Measurements from ENCODE around the gene AEBP1.

AEBP1 gene

GRCh38 chr7:44132039-44132438, 27.9 kb downstream of the AEBP1 start:
- Histone ChIP-seq H3K27ac (ENCODE audit: low read depth, low read length) (no peak overlapping the region), H3K9ac (ENCODE audit: low read length) (no peak overlapping the region), H3K27me3 (ENCODE audit: control insufficient read depth in 1 of 2, insufficient read depth in 2 of 2, low read length in 2 of 2) (no peaks in the 10 kb centered on the region), H3K36me3 (ENCODE audit: insufficient read depth, low read length) (no peaks in the 10 kb centered on the region), H3K4me1 (ENCODE audit: insufficient read depth, low read length) (no peaks in the 10 kb centered on the region), H3K4me3 (ENCODE audit: low read depth in 1 of 2, low read length in 2 of 2) (no peak overlapping the region), H3K9me3 (ENCODE audit: low read length) (no peaks in the 10 kb centered on the region)

GRCh38 chr7:44133295-44133694, 29.1 kb downstream of the AEBP1 start:
- no peak overlapping the region for H3K9ac ChIP-seq (ENCODE audit: low read length)
- no peaks in the 10 kb centered on the region for H3K4me1 ChIP-seq (ENCODE audit: insufficient read depth, low read length)
- H3K9me3 ChIP-seq (ENCODE audit: low read length), result no peaks in the 10 kb centered on the region
- no peaks in the 10 kb centered on the region for H3K27me3 ChIP-seq (ENCODE audit: control insufficient read depth in 1 of 2, insufficient read depth in 2 of 2, low read length in 2 of 2)
- no peaks in the 10 kb centered on the region for H3K36me3 ChIP-seq (ENCODE audit: insufficient read depth, low read length)
- no peak overlapping the region for H3K4me3 ChIP-seq (ENCODE audit: low read depth in 1 of 2, low read length in 2 of 2)
- H3K27ac ChIP-seq (ENCODE audit: low read depth, low read length), result no peak overlapping the region

- Histone ChIP-seq H3K36me3 (ENCODE audit: insufficient read depth, low read length) (no peaks in the 10 kb centered on the region), H3K9me3 (ENCODE audit: low read length) (no peaks in the 10 kb centered on the region), H3K4me3 (ENCODE audit: low read depth in 1 of 2, low read length in 2 of 2) (no peak overlapping the region), H3K27me3 (ENCODE audit: control insufficient read depth in 1 of 2, insufficient read depth in 2 of 2, low read length in 2 of 2) (peaks cover 0 to 6% of the 10 kb centered on the region in 2 donors), H3K9ac (ENCODE audit: low read length) (no peak overlapping the region), H3K27ac (ENCODE audit: low read depth, low read length) (no peak overlapping the region), H3K4me1 (ENCODE audit: insufficient read depth, low read length) (no peaks in the 10 kb centered on the region)
Measured at GRCh38 chr7:44134943-44135628, 30.9 kb downstream of the AEBP1 start.

- H3K9me3 ChIP-seq (ENCODE audit: low read length), result no peaks in the 10 kb centered on the region
- peaks cover 0 to 6% of the 10 kb centered on the region in 2 donors for H3K27me3 ChIP-seq (ENCODE audit: control insufficient read depth in 1 of 2, insufficient read depth in 2 of 2, low read length in 2 of 2)
- H3K9ac ChIP-seq (ENCODE audit: low read length), result no peak overlapping the region
- H3K27ac ChIP-seq (ENCODE audit: low read depth, low read length), result no peak overlapping the region
- no peaks in the 10 kb centered on the region for H3K36me3 ChIP-seq (ENCODE audit: insufficient read depth, low read length)
- H3K4me3 ChIP-seq (ENCODE audit: low read depth in 1 of 2, low read length in 2 of 2), result no peak overlapping the region
- no peaks in the 10 kb centered on the region for H3K4me1 ChIP-seq (ENCODE audit: insufficient read depth, low read length)
Measured at GRCh38 chr7:44136731-44137130, 32.6 kb downstream of the AEBP1 start.

- Histone ChIP-seq H3K36me3 (ENCODE audit: insufficient read depth, low read length) (no peaks in the 10 kb centered on the region), H3K4me1 (ENCODE audit: insufficient read depth, low read length) (no peaks in the 10 kb centered on the region), H3K27me3 (ENCODE audit: control insufficient read depth in 1 of 2, insufficient read depth in 2 of 2, low read length in 2 of 2) (peaks cover 0 to 6% of the 10 kb centered on the region in 2 donors), H3K27ac (ENCODE audit: low read depth, low read length) (no peak overlapping the region), H3K4me3 (ENCODE audit: low read depth in 1 of 2, low read length in 2 of 2) (no peak overlapping the region), H3K9ac (ENCODE audit: low read length) (no peak overlapping the region), H3K9me3 (ENCODE audit: low read length) (no peaks in the 10 kb centered on the region)
Measured at GRCh38 chr7:44138698-44139097, 34.6 kb downstream of the AEBP1 start.

- H3K4me1 ChIP-seq (ENCODE audit: insufficient read depth, low read length), result no peaks in the 10 kb centered on the region
- no peaks in the 10 kb centered on the region for H3K36me3 ChIP-seq (ENCODE audit: insufficient read depth, low read length)
- H3K27me3 ChIP-seq (ENCODE audit: control insufficient read depth in 1 of 2, insufficient read depth in 2 of 2, low read length in 2 of 2), result peaks cover 0 to 9% of the 10 kb centered on the region in 2 donors
- H3K27ac ChIP-seq (ENCODE audit: low read depth, low read length), result no peak overlapping the region
- no peak overlapping the region for H3K4me3 ChIP-seq (ENCODE audit: low read depth in 1 of 2, low read length in 2 of 2)
- H3K9me3 ChIP-seq (ENCODE audit: low read length), result no peaks in the 10 kb centered on the region
- H3K9ac ChIP-seq (ENCODE audit: low read length), result no peak overlapping the region
Measured at GRCh38 chr7:44139311-44140010, 35.3 kb downstream of the AEBP1 start.

- Histone ChIP-seq H3K9ac (ENCODE audit: low read length) (no peak overlapping the region), H3K4me3 (ENCODE audit: low read depth in 1 of 2, low read length in 2 of 2) (no peak overlapping the region), H3K36me3 (ENCODE audit: insufficient read depth, low read length) (no peaks in the 10 kb centered on the region), H3K27ac (ENCODE audit: low read depth, low read length) (no peak overlapping the region), H3K9me3 (ENCODE audit: low read length) (no peaks in the 10 kb centered on the region), H3K27me3 (ENCODE audit: control insufficient read depth in 1 of 2, insufficient read depth in 2 of 2, low read length in 2 of 2) (peaks cover 0 to 17% of the 10 kb centered on the region in 2 donors), H3K4me1 (ENCODE audit: insufficient read depth, low read length) (no peaks in the 10 kb centered on the region)
Measured at GRCh38 chr7:44140341-44140740, 36.2 kb downstream of the AEBP1 start.

GRCh38 chr7:44141221-44141850, 37.2 kb downstream of the AEBP1 start, which contains the start of gene MYL7:
Gene MYL7, minus strand, starts transcription at chr7:44141332. Its CDS starts 27 bp downstream, at chr7:44141305.
- Histone ChIP-seq H3K27ac (ENCODE audit: low read depth, low read length) (no peak within 1 kb of the TSS), H3K36me3 (ENCODE audit: insufficient read depth, low read length) (no peaks in the 10 kb centered on the region), H3K27me3 (ENCODE audit: control insufficient read depth in 1 of 2, insufficient read depth in 2 of 2, low read length in 2 of 2) (peaks cover 0 to 26% of the 10 kb centered on the region in 2 donors), H3K4me1 (ENCODE audit: insufficient read depth, low read length) (no peaks in the 10 kb centered on the region), H3K9ac (ENCODE audit: low read length) (no peak within 1 kb of the TSS), H3K9me3 (ENCODE audit: low read length) (no peaks in the 10 kb centered on the region), H3K4me3 (ENCODE audit: low read depth in 1 of 2, low read length in 2 of 2) (no peak within 1 kb of the TSS)

- H3K4me1 ChIP-seq (ENCODE audit: insufficient read depth, low read length), result no peaks in the 10 kb centered on the region
- peaks cover 0 to 29% of the 10 kb centered on the region in 2 donors for H3K27me3 ChIP-seq (ENCODE audit: control insufficient read depth in 1 of 2, insufficient read depth in 2 of 2, low read length in 2 of 2)
- no peak overlapping the region for H3K27ac ChIP-seq (ENCODE audit: low read depth, low read length)
- no peak overlapping the region for H3K4me3 ChIP-seq (ENCODE audit: low read depth in 1 of 2, low read length in 2 of 2)
- no peaks in the 10 kb centered on the region for H3K9me3 ChIP-seq (ENCODE audit: low read length)
- H3K36me3 ChIP-seq (ENCODE audit: insufficient read depth, low read length), result no peaks in the 10 kb centered on the region
- no peak overlapping the region for H3K9ac ChIP-seq (ENCODE audit: low read length)
Measured at GRCh38 chr7:44142028-44142427, 37.9 kb downstream of the AEBP1 start.

- H3K27ac ChIP-seq (ENCODE audit: low read depth, low read length), result no peak overlapping the region
- H3K4me3 ChIP-seq (ENCODE audit: low read depth in 1 of 2, low read length in 2 of 2), result no peak overlapping the region
- no peak overlapping the region for H3K9ac ChIP-seq (ENCODE audit: low read length)
- H3K27me3 ChIP-seq (ENCODE audit: control insufficient read depth in 1 of 2, insufficient read depth in 2 of 2, low read length in 2 of 2), result peaks cover 0 to 29% of the 10 kb centered on the region in 2 donors
- no peaks in the 10 kb centered on the region for H3K9me3 ChIP-seq (ENCODE audit: low read length)
- H3K4me1 ChIP-seq (ENCODE audit: insufficient read depth, low read length), result no peaks in the 10 kb centered on the region
- no peaks in the 10 kb centered on the region for H3K36me3 ChIP-seq (ENCODE audit: insufficient read depth, low read length)
Measured at GRCh38 chr7:44143646-44144250, 39.6 kb downstream of the AEBP1 start.

GRCh38 chr7:44144426-44144967, 40.4 kb downstream of the AEBP1 start:
- H3K27me3 ChIP-seq (ENCODE audit: control insufficient read depth in 1 of 2, insufficient read depth in 2 of 2, low read length in 2 of 2), result peaks cover 0 to 26% of the 10 kb centered on the region in 2 donors
- H3K4me1 ChIP-seq (ENCODE audit: insufficient read depth, low read length), result no peaks in the 10 kb centered on the region
- no peak overlapping the region for H3K4me3 ChIP-seq (ENCODE audit: low read depth in 1 of 2, low read length in 2 of 2)
- H3K36me3 ChIP-seq (ENCODE audit: insufficient read depth, low read length), result no peaks in the 10 kb centered on the region
- H3K9ac ChIP-seq (ENCODE audit: low read length), result no peak overlapping the region
- no peaks in the 10 kb centered on the region for H3K9me3 ChIP-seq (ENCODE audit: low read length)
- no peak overlapping the region for H3K27ac ChIP-seq (ENCODE audit: low read depth, low read length)
